ENCODE measurements around the gene NRL. TPM values are rescaled to one million over a fixed set of nuclear protein-coding genes. Genes with fewer than 3 reads are reported as not detected.
A peak's percentile ranks its signal among the peaks of the same experiment; 100 is the strongest.

The NRL gene
- total and polyA plus RNA-seq, 4 experiments from 2014 or later = 1.4 to 4.5 (median 2.2) TPM

GRCh38 chr14:24150061-24150460, 35.3 kb upstream of the NRL start:
- Mint-ChIP-seq H3K27me3 (no peaks in the 10 kb centered on the region), H3K36me3 (peaks cover 33 to 61% of the 10 kb centered on the region in 2 donors), H3K4me1 (peaks cover 26 to 55% (median 38%) of the 10 kb centered on the region in 4 donors), H3K27ac (peak overlapping the region in 1 of 7 donors; percentile 32), H3K4me3 (peak overlapping the region in 3 of 8 donors; percentile 20 to 58 (median 54)), H3K9me3 (no peaks in the 10 kb centered on the region)
- DNase-seq = no peak
- intact Hi-C loops (cut with micrococcal nuclease) = no loop called here
- H3K27ac ChIP-seq (ENCODE audit: low read depth, low read length) = no peak overlapping the region
- no peak overlapping the region for H3K4me3 ChIP-seq (ENCODE audit: low read length in 2 of 2)
- H3K4me1 ChIP-seq (ENCODE audit: insufficient read depth, low read length) = peaks cover 40% of the 10 kb centered on the region
- no peaks in the 10 kb centered on the region for H3K27me3 ChIP-seq (ENCODE audit: insufficient read depth, low read length)
- POLR2A ChIA-PET (ENCODE audit: partially characterized antibody) = interaction anchor here (0.8 to 9.5 kb wide), 10 partner anchors 8 to 66 kb away, joined by 3 to 162 read pairs (median 5); partner anchors contain the start of genes DCAF11, EMC9, IPO4 and IRF9
- CTCF ChIA-PET (ENCODE audit: partially characterized antibody) = interaction anchor here (0.7 to 8.5 kb wide), 5 partner anchors 9 to 44 kb away, joined by 3 to 110 read pairs (median 3); partner anchors contain the start of genes EMC9, IRF9 and PSME1
- no peaks in the 10 kb centered on the region for H3K9me3 ChIP-seq (ENCODE audit: control insufficient read depth in 1 of 2, low read length in 2 of 2)
- H3K36me3 ChIP-seq (ENCODE audit: insufficient read depth, low read length) = peaks cover 43% of the 10 kb centered on the region

GRCh38 chr14:24149302-24149969, 34.7 kb upstream of the NRL start:
- Mint-ChIP-seq H3K36me3 (peaks cover 27 to 58% of the 10 kb centered on the region in 2 donors), H3K27me3 (no peaks in the 10 kb centered on the region), H3K4me1 (peaks cover 26 to 61% (median 42%) of the 10 kb centered on the region in 4 donors), H3K9me3 (no peaks in the 10 kb centered on the region), H3K27ac (peak overlapping the region in 2 of 7 donors; percentile 17 to 89), H3K4me3 (peak overlapping the region; percentile 31 to 98 (median 92))
- peak overlapping the region; percentile 10 for H3K27ac ChIP-seq (ENCODE audit: low read depth, low read length)
- peaks cover 43% of the 10 kb centered on the region for H3K36me3 ChIP-seq (ENCODE audit: insufficient read depth, low read length)
- no peak for DNase-seq
- no peaks in the 10 kb centered on the region for H3K9me3 ChIP-seq (ENCODE audit: control insufficient read depth in 1 of 2, low read length in 2 of 2)
- intact Hi-C loops (cut with micrococcal nuclease) = loop anchor here (10.0 kb wide), 1 partner anchor 55 kb away; the partner anchor contains the start of gene PCK2
- H3K4me3 ChIP-seq (ENCODE audit: low read length in 2 of 2) = no peak overlapping the region
- H3K27me3 ChIP-seq (ENCODE audit: insufficient read depth, low read length) = no peaks in the 10 kb centered on the region
- CTCF ChIA-PET (ENCODE audit: partially characterized antibody) = interaction anchor here (0.7 to 8.5 kb wide), 5 partner anchors 8 to 45 kb away, joined by 3 to 110 read pairs (median 3); partner anchors contain the start of genes EMC9 and IRF9
- POLR2A ChIA-PET (ENCODE audit: partially characterized antibody) = interaction anchor here (0.8 to 9.5 kb wide), 9 partner anchors 8 to 47 kb away, joined by 3 to 162 read pairs (median 16); partner anchors contain the start of genes DCAF11, EMC9, IPO4 and IRF9
- peaks cover 46% of the 10 kb centered on the region for H3K4me1 ChIP-seq (ENCODE audit: insufficient read depth, low read length)

- CTCF ChIA-PET (ENCODE audit: partially characterized antibody) = interaction anchor here (0.9 to 8.5 kb wide), 6 partner anchors 12 to 186 kb away, joined by 3 to 110 read pairs (median 6); partner anchors contain the start of genes DCAF11, IPO4, IRF9 and NRL
- H3K4me3 ChIP-seq (ENCODE audit: low read length in 2 of 2) = peak overlapping the region; percentile 73 to 99
- H3K4me1 ChIP-seq (ENCODE audit: insufficient read depth, low read length) = peaks cover 56% of the 10 kb centered on the region
- Mint-ChIP-seq H3K36me3 (peaks cover 31 to 66% of the 10 kb centered on the region in 2 donors), H3K27me3 (no peaks in the 10 kb centered on the region), H3K4me1 (peaks cover 29 to 77% (median 50%) of the 10 kb centered on the region in 4 donors), H3K4me3 (peak overlapping the region; percentile 91 to 99 (median 97)), H3K9me3 (no peaks in the 10 kb centered on the region), H3K27ac (peak overlapping the region; percentile 83 to 98 (median 90))
- no peaks in the 10 kb centered on the region for H3K9me3 ChIP-seq (ENCODE audit: control insufficient read depth in 1 of 2, low read length in 2 of 2)
- peaks cover 56% of the 10 kb centered on the region for H3K36me3 ChIP-seq (ENCODE audit: insufficient read depth, low read length)
- intact Hi-C loops (cut with micrococcal nuclease) = loop anchor here (1.0 to 10.0 kb wide), 8 partner anchors 12 to 679 kb away; partner anchors contain the start of genes CHMP4A, DCAF11, IPO4 and IRF9
- H3K27me3 ChIP-seq (ENCODE audit: insufficient read depth, low read length) = no peaks in the 10 kb centered on the region
- POLR2A ChIA-PET (ENCODE audit: partially characterized antibody) = interaction anchor here (1.1 to 9.5 kb wide), 19 partner anchors 11 to 283 kb away, joined by 3 to 162 read pairs (median 12); partner anchors contain the start of genes CBLN3, CHMP4A, DCAF11 and IPO4
- no peak for DNase-seq
- H3K27ac ChIP-seq (ENCODE audit: low read depth, low read length) = peak overlapping the region; percentile 92
Measured at GRCh38 chr14:24147761-24148428, 33.1 kb upstream of the NRL start.

GRCh38 chr14:24146978-24147760, 32.4 kb upstream of the NRL start, which contains the start of gene RNF31:
TSS of gene RNF31 (plus strand) at chr14:24147498. CDS start at chr14:24147699, 201 bp downstream.
- Mint-ChIP-seq H3K27ac (peak within 1 kb of the TSS; percentile 95 to 99 (median 98)), H3K4me3 (peak within 1 kb of the TSS; percentile 97 to 100 (median 98)), H3K9me3 (no peaks in the 10 kb centered on the region), H3K27me3 (no peaks in the 10 kb centered on the region), H3K4me1 (peaks cover 32 to 80% (median 54%) of the 10 kb centered on the region in 4 donors), H3K36me3 (peaks cover 31 to 64% of the 10 kb centered on the region in 2 donors)
- ChIA-PET CTCF (ENCODE audit: partially characterized antibody) (interaction anchor here (0.9 to 8.5 kb wide), 14 partner anchors 8 to 284 kb away, joined by 3 to 110 read pairs (median 4); partner anchors contain the start of genes CIDEB, DCAF11, IPO4 and IRF9), POLR2A (ENCODE audit: partially characterized antibody) (interaction anchor here (0.6 to 9.5 kb wide), 31 partner anchors 10 to 1276 kb away, joined by 3 to 162 read pairs (median 5); partner anchors contain the start of genes ACIN1, C14orf119, CARMIL3 and CBLN3)
- Histone ChIP-seq H3K4me3 (ENCODE audit: low read length in 2 of 2) (peak within 1 kb of the TSS; percentile 85 to 99), H3K9me3 (ENCODE audit: control insufficient read depth in 1 of 2, low read length in 2 of 2) (no peaks in the 10 kb centered on the region), H3K36me3 (ENCODE audit: insufficient read depth, low read length) (peaks cover 59% of the 10 kb centered on the region), H3K27me3 (ENCODE audit: insufficient read depth, low read length) (no peaks in the 10 kb centered on the region), H3K27ac (ENCODE audit: low read depth, low read length) (peak within 1 kb of the TSS; percentile 92), H3K4me1 (ENCODE audit: insufficient read depth, low read length) (peaks cover 63% of the 10 kb centered on the region)
- intact Hi-C loops (cut with micrococcal nuclease) = loop anchor here (1.0 to 10.0 kb wide), 8 partner anchors 11 to 678 kb away; partner anchors contain the start of genes CHMP4A, DCAF11, IPO4 and IRF9
- peak; percentile 95 to 99 (median 97) for DNase-seq

- Mint-ChIP-seq H3K4me1 (peaks cover 35 to 87% (median 56%) of the 10 kb centered on the region in 4 donors), H3K27me3 (no peaks in the 10 kb centered on the region), H3K36me3 (peaks cover 27 to 65% of the 10 kb centered on the region in 2 donors), H3K27ac (peak within 1 kb of the TSS; percentile 95 to 99 (median 98)), H3K4me3 (peak within 1 kb of the TSS; percentile 97 to 100 (median 98)), H3K9me3 (no peaks in the 10 kb centered on the region)
- CTCF ChIA-PET (ENCODE audit: partially characterized antibody) = interaction anchor here (1.3 to 8.5 kb wide), 12 partner anchors 9 to 285 kb away, joined by 3 to 110 read pairs (median 6); partner anchors contain the start of genes CIDEB, DCAF11, IRF9 and MDP1
- intact Hi-C loops (cut with micrococcal nuclease) = loop anchor here (2.0 to 10.0 kb wide), 4 partner anchors 52 to 678 kb away; partner anchors contain the start of genes CHMP4A, NGDN, PCK2 and TINF2
- Histone ChIP-seq H3K4me3 (ENCODE audit: low read length in 2 of 2) (peak within 1 kb of the TSS; percentile 85 to 99), H3K4me1 (ENCODE audit: insufficient read depth, low read length) (peaks cover 67% of the 10 kb centered on the region), H3K27ac (ENCODE audit: low read depth, low read length) (peak within 1 kb of the TSS; percentile 92), H3K36me3 (ENCODE audit: insufficient read depth, low read length) (peaks cover 53% of the 10 kb centered on the region), H3K27me3 (ENCODE audit: insufficient read depth, low read length) (no peaks in the 10 kb centered on the region), H3K9me3 (ENCODE audit: control insufficient read depth in 1 of 2, low read length in 2 of 2) (no peaks in the 10 kb centered on the region)
- POLR2A ChIA-PET (ENCODE audit: partially characterized antibody) = interaction anchor here (0.6 to 9.5 kb wide), 32 partner anchors 9 to 1276 kb away, joined by 3 to 162 read pairs (median 5); partner anchors contain the start of genes ACIN1, C14orf119, CARMIL3 and CBLN3
- DNase-seq = peak; percentile 81 to 92 (median 84)
Measured at GRCh38 chr14:24146453-24146977, 31.8 kb upstream of the NRL start, which contains the start of gene PSME2. TSS of gene PSME2 (minus strand) at chr14:24146610. CDS start at chr14:24146581, 29 bp downstream.

Data from CD4-positive, alpha-beta memory T cell (primary cell).